ENCODE measurements around the gene GINS2.

Gene GINS2

DNA sequence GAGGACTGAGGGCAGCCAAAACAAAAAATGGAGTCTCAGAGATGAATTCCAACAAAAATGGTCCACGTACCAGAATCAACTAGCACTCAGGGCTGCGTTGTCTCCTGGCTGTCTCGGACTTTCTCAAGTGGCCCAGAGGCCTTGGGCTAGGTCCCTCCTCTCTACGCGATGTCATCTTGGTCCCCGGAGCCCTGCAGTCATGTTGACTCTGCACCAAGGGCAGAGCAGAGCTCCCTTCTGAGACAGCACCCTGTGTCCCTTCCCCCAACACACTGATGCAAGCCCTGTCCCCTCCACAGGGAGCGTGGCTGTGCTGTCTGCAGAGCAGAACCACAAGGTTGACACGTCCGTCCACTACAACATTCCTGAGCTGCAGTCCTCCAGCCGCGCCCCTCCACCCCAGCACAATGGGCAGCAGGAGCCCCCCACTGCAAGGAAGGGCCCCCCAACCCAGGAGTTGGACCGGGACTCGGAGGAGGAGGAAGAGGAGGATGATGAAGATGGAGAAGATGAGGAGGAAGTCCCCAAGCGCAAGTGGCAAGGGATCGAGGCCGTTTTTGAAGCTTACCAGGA lies 20.8 kb downstream of the GINS2 start:
- no peak for DNase-seq (ENCODE audit: low spot score)

DNA sequence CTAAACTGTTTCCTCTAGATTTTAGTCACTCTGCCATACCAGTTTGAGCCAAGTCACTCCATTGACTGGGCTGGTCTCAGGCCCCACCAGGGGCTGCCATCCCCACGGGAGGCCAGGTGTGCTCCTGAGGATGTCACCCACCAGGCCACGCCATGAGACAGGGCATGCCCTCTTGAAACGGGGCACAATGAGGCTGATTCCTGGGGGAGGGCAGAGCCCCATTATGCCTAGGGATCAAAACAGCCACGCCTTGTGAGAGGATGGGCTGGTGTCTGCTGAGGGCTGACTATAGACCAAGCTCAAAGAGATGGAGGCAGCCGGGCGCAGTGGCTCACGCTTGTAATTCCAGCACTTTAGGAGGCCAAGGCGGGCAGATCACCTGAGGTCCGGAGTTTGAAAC lies 21.5 kb downstream of the GINS2 start:
- no peak for DNase-seq (ENCODE audit: low spot score)

DNA sequence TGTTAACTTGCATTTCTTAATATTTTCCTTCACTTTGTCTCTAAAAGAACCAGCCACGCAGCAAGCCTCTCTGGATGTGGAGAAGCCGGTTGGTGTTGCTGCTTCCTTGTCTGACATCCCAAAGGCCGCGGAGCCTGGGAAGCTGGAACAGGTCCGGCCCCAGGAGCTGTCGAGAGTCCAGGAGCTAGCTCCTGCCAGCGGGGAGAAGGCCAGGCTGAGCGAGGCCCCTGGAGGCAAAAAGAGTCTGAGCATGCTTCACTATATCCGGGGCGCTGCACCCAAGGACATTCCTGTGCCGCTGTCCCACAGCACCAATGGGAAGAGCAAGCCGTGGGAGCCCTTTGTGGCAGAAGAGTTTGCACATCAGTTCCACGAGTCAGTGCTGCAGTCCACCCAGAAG lies 22.8 kb downstream of the GINS2 start:
- DNase-seq (ENCODE audit: low spot score), result no peak

DNA sequence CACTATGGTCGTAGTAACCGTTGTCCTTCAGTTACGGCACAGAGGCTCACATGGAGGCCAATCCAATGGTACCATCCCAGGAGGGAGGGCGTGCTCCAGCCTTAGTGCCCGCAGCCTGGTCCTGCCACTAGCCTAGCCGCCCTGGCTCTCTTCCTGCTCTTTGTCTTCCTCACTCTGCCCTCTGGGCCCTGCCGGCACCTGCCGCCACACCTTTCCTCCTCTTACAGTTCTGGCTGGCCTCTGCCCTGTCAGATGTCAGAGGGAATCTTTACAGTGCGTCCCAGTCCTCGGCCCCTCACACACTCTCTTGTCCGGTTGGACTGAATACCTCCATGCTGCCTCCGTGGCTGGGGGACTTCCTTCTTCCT lies 23.4 kb downstream of the GINS2 start:
- no peak for DNase-seq (ENCODE audit: low spot score)

DNA sequence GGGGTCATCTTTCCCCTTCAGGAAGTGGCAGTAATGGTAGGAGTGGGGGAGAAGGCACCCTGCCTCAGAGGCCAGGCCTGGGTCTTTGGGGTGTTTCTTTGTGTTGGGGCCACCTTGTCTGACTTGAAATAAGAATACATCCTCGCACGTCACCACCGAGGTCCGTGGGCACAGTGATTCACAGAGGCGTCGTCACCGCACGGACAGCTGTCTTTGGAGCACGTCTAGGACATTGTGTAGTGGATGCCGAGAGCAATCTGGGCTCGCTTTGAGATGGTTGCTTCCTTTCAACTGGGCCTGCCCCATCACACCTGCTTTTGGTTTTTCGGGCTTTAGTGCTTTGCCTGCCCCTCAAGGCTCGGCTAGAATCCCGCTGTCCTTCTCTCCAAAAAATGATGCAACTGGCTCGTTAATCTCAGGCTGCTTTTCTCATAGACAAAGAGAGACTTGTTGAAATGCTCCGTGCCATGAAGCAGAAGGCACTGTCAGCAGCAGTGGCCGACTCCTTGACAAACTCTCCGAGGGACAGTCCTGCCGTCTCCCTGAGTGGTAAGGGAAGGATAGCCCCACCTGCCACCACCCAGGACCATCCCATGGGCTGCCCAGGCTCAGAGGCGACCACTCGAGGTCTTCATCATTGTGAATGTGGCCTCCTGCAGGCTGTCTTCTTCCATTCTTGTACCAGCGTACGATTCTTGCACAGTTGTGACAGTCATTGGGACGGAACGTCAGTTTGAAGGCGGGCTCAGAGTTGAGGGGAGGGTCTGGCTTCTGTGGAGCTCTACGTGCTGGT lies 24.0 kb downstream of the GINS2 start:
- DNase-seq (ENCODE audit: low spot score), result peak; percentile 55

DNA sequence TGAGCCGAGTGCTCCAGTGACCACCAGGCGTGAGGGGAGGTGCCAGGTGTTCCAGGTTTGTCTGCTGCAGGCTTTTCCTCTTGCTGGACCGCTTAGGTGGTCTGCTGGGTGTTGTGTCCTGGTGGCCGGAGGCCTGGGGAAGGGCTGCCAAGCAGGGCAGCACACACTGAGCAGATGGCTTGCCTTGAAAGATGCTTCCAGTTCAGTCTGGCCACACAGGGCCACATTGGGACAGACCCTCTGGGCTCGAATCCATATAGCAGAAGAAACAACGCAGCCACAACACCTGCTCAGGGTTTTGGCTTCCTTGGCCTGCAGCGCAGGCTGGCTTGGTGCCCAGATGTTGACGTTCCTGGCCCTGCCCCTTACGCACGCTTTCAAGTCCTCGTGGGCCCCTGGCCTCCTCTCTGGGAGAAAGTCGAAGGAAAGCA lies 24.8 kb downstream of the GINS2 start:
- no peak for DNase-seq (ENCODE audit: low spot score)

DNA sequence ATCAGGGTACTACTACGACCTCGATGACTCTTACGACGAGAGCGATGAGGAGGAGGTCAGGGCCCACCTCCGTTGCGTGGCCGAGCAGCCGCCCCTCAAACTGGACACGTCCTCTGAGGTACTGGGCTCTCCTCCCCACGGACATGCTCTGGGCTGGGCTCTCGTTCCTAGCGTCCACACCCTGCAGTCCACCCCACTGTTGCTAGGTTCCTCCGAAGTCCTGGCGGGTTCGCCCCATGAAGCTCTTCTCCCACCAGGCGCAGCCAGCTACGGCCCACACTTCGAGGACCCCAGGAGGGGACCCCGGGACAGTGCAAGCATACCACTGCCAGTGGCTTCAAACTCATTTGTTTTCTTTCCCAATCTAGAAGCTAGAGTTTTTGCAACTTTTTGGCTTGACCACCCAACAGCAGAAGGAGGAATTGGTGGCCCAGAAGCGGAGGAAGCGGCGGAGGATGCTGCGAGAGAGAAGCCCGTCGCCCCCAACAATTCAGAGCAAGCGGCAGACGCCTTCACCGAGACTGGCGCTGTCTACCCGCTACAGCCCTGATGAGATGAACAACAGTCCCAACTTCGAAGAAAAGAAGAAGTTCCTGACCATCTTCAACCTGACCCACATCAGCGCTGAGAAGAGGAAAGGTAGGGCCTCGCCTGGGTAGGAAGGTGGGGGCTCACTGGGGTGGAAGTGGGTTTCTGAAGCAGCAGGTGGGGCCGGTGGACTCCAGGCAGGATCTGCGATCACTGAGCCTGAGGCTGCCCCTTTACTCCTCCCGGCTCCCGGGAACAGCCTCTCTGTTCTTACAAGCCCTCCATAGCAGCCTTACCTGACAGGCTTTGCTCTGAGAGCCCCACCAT lies 25.6 kb downstream of the GINS2 start:
- DNase-seq (ENCODE audit: low spot score), result no peak

DNA sequence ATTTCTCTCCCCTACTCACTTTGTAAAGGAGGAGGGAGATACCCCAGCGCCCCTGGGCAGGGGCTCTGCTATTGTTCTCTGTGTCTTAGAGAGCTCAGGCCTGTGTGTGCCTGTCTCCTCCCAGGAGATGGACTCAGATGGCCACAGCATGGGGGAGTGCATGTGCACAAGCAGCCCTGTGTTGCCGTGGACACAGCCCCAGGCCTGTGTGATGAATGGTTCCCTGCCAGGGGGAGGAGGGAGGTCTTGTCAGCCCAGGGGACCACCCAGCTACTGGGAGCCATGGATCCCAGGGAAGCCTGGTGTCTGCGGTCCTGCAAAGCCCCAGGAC lies 26.3 kb downstream of the GINS2 start:
- DNase-seq (ENCODE audit: low spot score), result no peak

DNA sequence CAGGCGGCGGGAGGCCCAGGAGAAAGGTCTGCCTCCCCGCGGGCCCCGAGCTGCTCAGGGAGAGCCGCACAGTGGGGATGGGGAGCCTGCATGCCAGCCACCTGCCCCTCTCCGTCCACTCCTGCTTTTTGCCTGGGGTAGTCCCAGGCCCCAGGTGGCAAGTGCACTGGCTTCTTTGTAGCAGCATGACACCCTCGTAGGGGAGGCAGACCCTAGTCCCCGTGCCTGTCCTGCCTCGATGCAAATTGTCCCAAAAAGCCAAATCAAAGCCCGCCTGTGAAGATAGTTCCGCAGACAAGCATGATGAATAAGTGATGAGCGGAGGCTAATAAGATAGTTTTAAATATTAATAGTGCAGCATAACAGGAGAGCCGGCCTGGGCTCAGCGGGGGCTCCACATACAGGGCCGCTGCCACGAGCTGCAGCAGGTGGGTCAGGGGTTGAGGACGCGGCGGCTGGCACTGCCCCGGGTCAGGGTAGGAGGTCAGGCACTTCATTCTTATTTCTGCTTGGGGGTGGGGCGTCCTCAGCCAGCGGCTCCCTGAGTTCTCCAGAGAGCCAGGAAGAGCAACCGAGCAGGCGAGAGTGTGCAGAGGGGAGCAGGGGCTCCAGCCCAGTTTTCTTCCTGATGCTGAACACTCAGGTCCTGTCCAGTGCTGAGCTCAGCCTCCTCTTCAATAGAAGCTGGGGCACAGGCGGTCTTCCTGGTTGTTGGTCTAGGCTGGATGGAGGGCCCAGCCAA lies 26.8 kb downstream of the GINS2 start:
- no peak for DNase-seq (ENCODE audit: low spot score)

DNA sequence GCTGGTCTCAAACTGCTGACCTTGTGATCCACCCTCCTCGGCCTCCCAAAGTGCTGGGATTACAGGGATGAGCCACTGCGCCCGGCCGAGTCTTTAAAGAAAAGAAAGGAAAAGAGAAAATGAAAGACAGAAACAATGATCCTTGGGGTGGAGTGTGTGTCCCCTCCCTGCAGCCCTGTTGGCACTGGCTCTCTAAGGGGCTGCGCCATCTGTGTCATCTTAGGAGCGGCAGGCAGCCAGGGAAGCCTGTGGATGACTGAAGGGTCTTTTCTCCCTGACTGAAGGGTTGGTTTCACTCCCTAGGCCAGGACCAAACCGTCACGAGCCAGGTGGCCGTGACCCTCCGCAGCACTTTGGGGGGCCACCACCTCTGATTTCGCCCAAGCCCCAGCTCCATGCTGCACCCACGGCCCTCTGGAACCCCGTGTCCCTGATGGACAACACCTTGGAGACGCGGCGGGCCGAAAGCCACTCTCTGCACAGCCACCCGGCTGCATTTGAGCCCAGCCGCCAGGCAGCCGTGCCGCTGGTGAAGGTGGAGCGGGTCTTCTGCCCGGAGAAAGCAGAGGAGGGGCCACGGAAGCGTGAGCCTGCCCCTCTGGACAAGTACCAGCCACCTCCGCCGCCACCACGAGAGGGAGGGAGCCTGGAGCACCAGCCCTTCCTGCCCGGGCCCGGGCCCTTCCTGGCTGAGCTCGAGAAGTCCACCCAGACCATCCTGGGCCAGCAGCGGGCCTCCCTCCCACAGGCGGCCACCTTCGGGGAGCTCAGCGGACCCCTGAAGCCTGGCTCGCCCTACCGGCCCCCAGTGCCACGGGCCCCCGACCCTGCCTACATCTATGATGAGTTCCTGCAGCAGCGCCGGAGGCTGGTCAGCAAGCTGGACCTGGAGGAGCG lies 27.7 kb downstream of the GINS2 start:
- no peak for DNase-seq (ENCODE audit: low spot score)

DNA sequence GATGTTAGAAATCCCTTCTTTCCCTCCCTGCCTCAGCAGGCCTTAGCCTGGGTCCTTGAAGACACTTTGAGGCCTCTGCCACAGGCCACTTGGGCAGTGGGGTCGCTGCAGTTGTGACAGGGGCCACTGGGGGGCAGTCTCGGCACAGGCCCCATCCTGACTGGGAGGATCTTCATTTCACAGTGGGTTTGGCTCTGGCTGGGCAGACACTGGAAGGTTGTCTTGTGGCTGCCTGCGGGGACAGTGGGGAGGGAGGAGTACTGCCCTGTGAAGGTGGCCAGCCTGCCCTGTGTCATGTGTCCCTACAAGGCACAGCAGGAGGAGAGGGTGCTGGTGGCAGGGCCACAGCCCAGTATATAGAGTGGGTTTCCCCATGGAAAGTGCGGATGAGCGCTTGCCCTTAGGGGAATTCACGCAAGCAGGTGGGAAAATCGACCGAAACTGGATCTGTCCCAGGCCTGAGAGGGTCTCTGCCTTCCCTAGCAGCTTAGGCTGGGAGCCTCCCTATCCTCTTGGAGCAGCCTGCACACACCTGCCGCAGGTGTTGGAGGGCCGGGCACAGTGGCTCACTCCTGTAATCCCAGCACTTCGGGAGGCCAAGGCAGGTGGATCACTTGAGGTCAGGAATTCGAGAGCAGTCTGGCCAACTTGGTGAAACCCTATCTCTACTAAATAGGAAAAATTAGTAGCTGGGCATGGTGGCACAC lies 28.8 kb downstream of the GINS2 start:
- peak; percentile 50 for DNase-seq (ENCODE audit: low spot score)

DNA sequence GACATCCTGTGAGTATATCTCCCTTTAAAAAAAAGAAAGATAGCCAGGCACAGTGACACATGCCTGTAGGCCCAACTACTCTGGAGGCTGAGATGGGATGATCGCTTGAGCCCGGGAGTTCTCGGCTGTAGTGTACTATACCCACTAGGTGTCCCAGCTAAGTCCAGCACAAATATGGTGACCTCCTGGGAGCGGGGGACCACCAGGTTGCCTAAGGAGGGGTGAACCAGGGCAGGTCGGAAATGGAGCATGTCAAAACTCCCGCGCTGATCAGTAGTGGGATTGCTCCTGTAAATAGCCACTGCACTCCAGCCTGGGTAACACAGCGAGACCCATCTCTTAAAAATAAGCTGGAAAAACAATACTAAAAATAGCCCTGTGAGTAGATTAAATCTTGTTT lies 29.4 kb downstream of the GINS2 start:
- DNase-seq (ENCODE audit: low spot score), result no peak

DNA sequence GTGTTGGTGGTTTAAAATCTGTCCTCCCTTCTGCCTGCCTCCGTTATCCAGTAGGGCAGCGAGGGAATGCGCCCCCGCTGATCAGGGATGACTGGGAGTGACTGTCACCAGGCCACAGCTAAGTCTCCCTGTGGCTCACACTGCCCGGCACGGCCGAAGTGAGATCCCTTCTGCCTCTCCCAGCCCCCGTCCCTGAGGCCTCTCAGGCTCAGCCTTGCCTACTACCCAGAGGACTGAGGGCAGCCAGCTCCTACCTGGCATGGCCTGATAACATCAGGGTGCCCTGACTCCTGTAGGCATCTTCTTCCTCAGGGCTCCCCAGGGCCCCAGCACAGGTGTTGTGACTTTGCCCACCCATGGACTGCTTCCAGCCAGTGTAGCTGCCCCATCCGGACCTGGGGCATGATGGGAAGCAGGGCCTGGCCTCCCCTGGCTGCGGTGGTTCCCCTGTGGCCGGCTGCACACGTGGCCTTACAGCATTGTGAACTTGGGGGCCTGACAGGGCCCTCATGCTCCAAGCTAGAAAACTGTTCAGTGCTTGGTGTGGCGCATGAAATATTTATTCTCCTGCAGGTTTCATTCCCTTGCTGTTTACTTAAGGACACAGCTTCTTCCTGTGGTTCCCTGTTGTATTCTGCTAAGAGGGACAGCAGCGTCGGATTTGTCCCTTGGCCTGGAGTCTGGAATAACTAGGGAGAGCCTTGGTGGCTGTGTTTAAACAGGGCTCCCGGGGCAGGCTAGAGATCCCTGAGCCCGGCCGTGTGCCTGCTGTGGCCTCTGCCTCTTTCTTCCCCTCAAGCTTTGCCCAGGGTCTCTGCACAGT lies 30.0 kb downstream of the GINS2 start:
- DNase-seq (ENCODE audit: low spot score), result no peak

DNA sequence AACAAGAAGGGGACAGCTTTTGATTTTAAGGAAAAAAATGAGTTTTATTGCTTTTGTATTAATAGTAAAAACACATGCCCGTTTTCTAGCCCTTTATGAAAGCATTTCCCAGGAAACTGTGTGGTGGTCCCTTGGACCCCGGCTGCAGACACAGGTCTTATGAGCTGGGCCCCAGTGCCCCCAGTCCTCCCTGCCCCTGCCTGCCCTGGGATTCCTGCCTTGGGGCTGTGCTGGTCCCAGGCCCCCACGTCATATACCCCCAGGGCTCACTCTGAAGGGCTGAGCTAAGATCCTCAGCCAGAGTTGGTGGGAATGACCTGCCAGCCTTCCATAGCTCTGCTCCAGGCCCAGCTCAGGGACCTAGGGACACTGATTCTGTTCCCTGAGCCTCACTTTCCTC lies 30.8 kb downstream of the GINS2 start:
- no peak for DNase-seq (ENCODE audit: low spot score)

DNA sequence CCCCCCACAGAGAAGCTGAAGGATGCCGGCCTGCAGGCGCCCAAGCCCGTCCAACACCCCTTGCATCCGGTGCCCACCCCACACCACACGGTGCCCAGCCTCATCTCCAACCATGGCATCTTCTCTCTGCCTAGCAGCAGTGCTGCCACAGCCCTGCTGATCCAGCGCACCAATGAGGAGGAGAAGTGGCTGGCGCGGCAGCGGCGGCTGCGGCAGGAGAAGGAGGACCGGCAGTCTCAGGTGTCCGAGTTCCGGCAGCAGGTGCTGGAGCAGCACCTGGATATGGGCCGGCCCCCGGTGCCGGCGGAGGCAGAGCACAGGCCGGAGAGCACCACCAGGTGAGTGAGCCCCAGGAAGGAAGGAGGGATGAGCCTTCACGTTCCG lies 31.5 kb downstream of the GINS2 start:
- DNase-seq (ENCODE audit: low spot score), result no peak

DNA sequence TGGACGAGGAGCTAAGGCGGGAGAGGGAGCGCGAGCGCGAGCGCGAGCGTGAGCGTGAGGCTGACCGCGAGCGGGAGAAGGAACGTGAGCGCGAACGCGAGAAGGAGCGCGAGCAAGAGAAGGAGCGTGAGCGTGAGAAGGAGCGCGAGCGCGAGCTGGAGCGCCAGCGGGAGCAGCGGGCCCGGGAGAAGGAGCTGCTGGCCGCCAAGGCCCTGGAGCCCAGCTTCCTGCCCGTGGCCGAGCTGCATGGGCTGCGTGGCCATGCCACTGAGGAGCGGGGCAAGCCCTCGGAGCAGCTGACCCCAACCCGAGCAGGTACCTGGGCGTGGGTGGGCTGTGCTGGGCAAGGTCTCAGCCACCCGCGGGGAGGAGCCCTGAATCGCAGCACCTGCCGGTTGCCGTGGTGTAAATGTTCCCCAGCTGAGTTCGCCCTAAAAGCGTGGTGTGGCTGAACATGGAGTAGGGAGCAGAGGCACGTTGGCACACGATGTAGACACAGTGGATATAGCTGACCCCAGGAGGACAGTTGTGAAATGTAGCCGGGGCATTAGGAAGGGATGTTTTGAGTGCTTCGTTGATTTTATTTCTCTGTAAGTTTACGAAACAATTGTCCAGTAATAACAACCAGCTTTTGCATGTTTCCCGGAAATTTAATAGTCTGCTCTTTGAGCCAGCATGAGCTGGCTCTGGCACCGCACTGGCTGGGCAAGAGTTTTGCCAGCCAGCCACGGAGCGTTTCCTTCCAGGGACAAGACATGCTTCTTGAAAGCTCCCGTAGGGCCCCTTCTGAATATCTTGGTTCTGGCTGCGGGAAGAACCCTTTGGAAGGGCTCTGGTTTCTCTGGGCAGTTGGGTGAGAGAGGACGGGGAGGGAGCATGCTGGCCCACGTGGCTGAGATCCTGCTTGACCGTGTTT lies 32.1 kb downstream of the GINS2 start:
- DNase-seq (ENCODE audit: low spot score), result no peak

DNA sequence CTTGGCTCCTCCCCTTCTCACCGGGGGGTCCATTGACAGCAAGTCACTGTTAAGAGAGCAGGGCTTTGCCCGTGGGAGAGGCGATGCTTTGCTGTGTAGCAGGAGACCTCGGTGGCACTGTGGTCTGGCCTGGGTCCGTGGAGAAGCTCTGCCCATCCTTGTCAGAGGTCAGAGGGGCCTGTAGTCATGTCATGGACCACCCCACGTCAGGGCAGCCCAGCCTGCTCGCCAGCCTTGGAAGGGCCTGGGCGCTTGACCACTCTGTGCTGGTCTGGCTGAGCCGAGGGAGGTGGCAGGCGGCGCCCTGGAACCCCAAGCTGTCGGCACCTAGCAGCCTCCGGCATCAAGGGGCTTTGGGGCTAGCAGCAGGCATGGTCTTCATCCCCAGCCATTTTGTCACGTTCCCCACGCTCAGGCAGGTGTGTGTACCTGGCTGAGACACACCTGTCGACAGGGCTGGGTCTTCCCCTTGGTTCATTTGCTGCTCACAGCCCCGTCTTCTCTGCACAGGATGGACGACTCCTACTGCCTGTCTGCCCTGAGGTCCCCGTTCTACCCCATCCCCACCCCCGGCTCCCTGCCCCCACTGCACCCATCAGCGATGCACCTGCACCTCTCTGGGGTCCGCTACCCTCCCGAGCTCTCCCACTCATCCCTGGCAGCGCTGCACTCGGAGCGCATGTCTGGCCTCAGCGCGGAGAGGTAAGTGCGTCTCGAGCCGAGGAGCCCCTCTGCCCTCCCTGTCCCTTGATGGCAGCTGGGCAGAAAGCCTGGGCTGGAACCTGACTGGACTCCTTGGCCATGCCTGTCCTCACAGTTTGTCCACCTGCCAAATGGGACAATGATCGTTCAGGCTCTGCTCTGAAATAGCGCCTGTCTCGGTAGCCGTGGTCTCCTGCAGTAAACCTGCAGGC lies 33.3 kb downstream of the GINS2 start:
- DNase-seq (ENCODE audit: low spot score), result no peak
